SK-N-SH (cell line): ENCODE measurements around the gene SORBS1. TPM values are rescaled to one million over a fixed set of nuclear protein-coding genes. Genes with fewer than 3 reads are reported as not detected.

Experiments used
- CTCF ChIA-PET: fragments of 300-600, 350-600 bp; formaldehyde crosslinking; extraction: SDS; loops from one replicate; lab custom pipeline; 2021; lab: Yijun Ruan, JAX
- POLR2A ChIA-PET: fragments of 350-600 bp; sonication (Branson Sonifier 250); formaldehyde crosslinking; extraction: SDS; loops from one replicate; lab custom pipeline; 2020; ENCODE audit warnings: antibody characterized with exemption, inconsistent platforms; lab: Yijun Ruan, JAX
- DNase-seq: peaks from one replicate; pipeline ENCODE4 v3.0.0; 2012
- H2AFZ ChIP-seq: fragments of 200-600 bp; sonication (generic); 2 replicates; pipeline ENCODE4 v1.8.1; 2016; ENCODE audit warnings: antibody characterized with exemption, mild to moderate bottlenecking, low read depth
- H3F3A ChIP-seq: fragments of 200-600 bp; sonication (generic); replicated peaks from 2 replicates; pipeline ENCODE3; 2016; ENCODE audit warnings: antibody characterized with exemption, mild to moderate bottlenecking; ENCODE audit not compliant: insufficient read depth
- H3K27ac ChIP-seq, 2 experiments: fragments of 200-500 bp in 1 of 2; fragments of 200-600 bp in 1 of 2; sonication (Bioruptor generic) in 1 of 2; sonication (generic), shearing (Covaris generic) in 1 of 2; 2 replicates each; pipeline versions ENCODE4 v1.5.1 to v1.6.1; 2014 to 2016; ENCODE audit warnings: low read depth in 2 of 2, inconsistent platforms in 1 of 2, low read length in 1 of 2, mild to moderate bottlenecking in 1 of 2, mixed read lengths in 1 of 2
- H3K27me3 ChIP-seq: fragments of 200-600 bp; sonication (generic), shearing (Covaris generic); 2 replicates; pipeline ENCODE4 v1.6.1; 2016; ENCODE audit warnings: mixed run types; ENCODE audit not compliant: insufficient read depth
- H3K36me3 ChIP-seq, 2 experiments: fragments of 200-500 bp in 1 of 2; fragments of 200-600 bp in 1 of 2; sonication (Bioruptor generic) in 1 of 2; sonication (generic) in 1 of 2; replicated peaks in 1 of 2; 2 replicates each; pipeline versions ENCODE3 to v1.5.1; 2014 to 2016; ENCODE audit warnings: low read length in 1 of 2, mild to moderate bottlenecking in 1 of 2; ENCODE audit not compliant: insufficient read depth in 2 of 2, control insufficient read depth in 1 of 2
- H3K4me1 ChIP-seq, 2 experiments: fragments of 200-500 bp in 1 of 2; fragments of 200-600 bp in 1 of 2; sonication (Bioruptor generic) in 1 of 2; sonication (generic), shearing (Covaris generic) in 1 of 2; 2 replicates each; pipeline versions ENCODE4 v1.5.1 to v1.6.1; 2014 to 2016; ENCODE audit warnings: low read depth in 1 of 2, low read length in 1 of 2, mixed run types in 1 of 2; ENCODE audit not compliant: insufficient read depth in 2 of 2, control insufficient read depth in 1 of 2
- H3K4me2 ChIP-seq: fragments of 200-600 bp; sonication (generic), shearing (Covaris generic); 2 replicates; pipeline ENCODE4 v1.6.1; 2017; ENCODE audit warnings: mixed run types
- H3K4me3 ChIP-seq, 2 experiments: fragments of 200-500 bp in 1 of 2; fragments of 200-600 bp in 1 of 2; sonication (Bioruptor generic) in 1 of 2; sonication (generic), shearing (Covaris generic) in 1 of 2; 2 replicates each; pipeline versions ENCODE4 v1.5.1 to v1.8.1; 2014 to 2016; ENCODE audit warnings: low read depth in 2 of 2, inconsistent platforms in 1 of 2, low read length in 1 of 2, mild to moderate bottlenecking in 1 of 2, mixed read lengths in 1 of 2, moderate library complexity in 1 of 2
- H3K79me2 ChIP-seq: fragments of 200-600 bp; sonication (generic); 2 replicates; pipeline ENCODE4 v1.8.1; 2017; ENCODE audit warnings: mild to moderate bottlenecking; ENCODE audit not compliant: insufficient read depth
- H3K9ac ChIP-seq: fragments of 200-600 bp; sonication (generic); 2 replicates; pipeline ENCODE4 v1.6.1; 2017; ENCODE audit warnings: mixed run types
- H3K9me2 ChIP-seq: fragments of 200-600 bp; sonication (generic); 2 replicates; pipeline ENCODE4 v1.6.1; 2017; ENCODE audit warnings: mixed run types
- H3K9me3 ChIP-seq: fragments of 200-600 bp; sonication (generic); 2 replicates; pipeline ENCODE4 v1.6.1; 2017; ENCODE audit warnings: mixed run types, mild to moderate bottlenecking, moderate library complexity
- H4K20me1 ChIP-seq: fragments of 200-600 bp; sonication (generic); 2 replicates; pipeline ENCODE4 v1.6.1; 2017; ENCODE audit warnings: mild to moderate bottlenecking, mixed run types; ENCODE audit not compliant: insufficient read depth
- EP300 ChIP-seq, 2 experiments: IDR thresholded peaks; 2 replicates each; pipeline versions ENCODE4 v1.4.0 to v1.6.1; 2012; ENCODE audit warnings: borderline replicate concordance in 1 of 2, low read depth in 1 of 2, low read length in 1 of 2
- FOXJ3 ChIP-seq: sonication (generic); formaldehyde crosslinking; IDR thresholded peaks from 2 replicates; pipeline ENCODE4 v1.5.1; 2020; ENCODE audit warnings: mild to moderate bottlenecking, missing genetic modification reagents
- GABPA ChIP-seq: IDR thresholded peaks from 2 replicates; pipeline ENCODE4 v1.4.0; 2012; ENCODE audit warnings: low read depth, mild to moderate bottlenecking
- MAX ChIP-seq: IDR thresholded peaks from 2 replicates; pipeline ENCODE4 v1.4.0; 2012; ENCODE audit warnings: low read depth
- NRF1 ChIP-seq: IDR thresholded peaks from 2 replicates; pipeline ENCODE4 v1.6.1; 2012; ENCODE audit warnings: low read depth, mild to moderate bottlenecking, low read length
- PBX3 ChIP-seq: IDR thresholded peaks from 2 replicates; pipeline ENCODE4; 2012
- RXRA ChIP-seq: IDR thresholded peaks from 2 replicates; pipeline ENCODE4 v1.4.0; 2012; ENCODE audit warnings: low read depth, mild to moderate bottlenecking, borderline replicate concordance
- TAF1 ChIP-seq: IDR thresholded peaks from 2 replicates; pipeline ENCODE4 v1.6.1; 2012; ENCODE audit warnings: low read depth, mild to moderate bottlenecking, low read length, moderate library complexity, borderline replicate concordance
- USF1 ChIP-seq: IDR thresholded peaks from 2 replicates; pipeline ENCODE4 v1.4.0; 2012; ENCODE audit warnings: low read depth, borderline replicate concordance
- WGBS: methylation state at CpG from one replicate; pipeline ENCODE4 v1.1.6; 2017; ENCODE audit warnings: low lambda C conversion rate; 5-methylcytosine and 5-hydroxymethylcytosine counted together
- polyA plus RNA-seq, 3 experiments: library from polyadenylated mRNA; depleted of rRNA; stranded (reverse); fragments of >200 nt; gene quantifications; 2 replicates each; pipeline ENCODE4 v1.2.3, GENCODE V29; 2012

The SORBS1 gene
- polyA plus RNA-seq, 1 of the 3 experiments (the other 2 are of a cell fraction), result 0.36 TPM

GRCh38 chr10:95392681-95393164, 168.4 kb downstream of the SORBS1 start:
- no peaks in the 10 kb centered on the region for H3F3A ChIP-seq
- H3K4me3 ChIP-seq, result no peak overlapping the region
- no peaks in the 10 kb centered on the region for H3K36me3 ChIP-seq
- no peak for TF ChIP-seq GABPA
- no peak for TF ChIP-seq RXRA
- TF ChIP-seq USF1, result no peak
- TF ChIP-seq EP300 (IDR thresholded peaks at IDR 0.05; ENCODE audit: borderline replicate concordance in 1 of 2, low read depth in 1 of 2, low read length in 1 of 2), result no peak
- no peak for TF ChIP-seq PBX3
- TF ChIP-seq FOXJ3 (CRISPR knock-in tag), result no peak
- no peak for TF ChIP-seq NRF1
- no peak for TF ChIP-seq MAX
- H3K4me2 ChIP-seq, result no peak overlapping the region
- no peaks in the 10 kb centered on the region for H4K20me1 ChIP-seq
- no peaks in the 10 kb centered on the region for H3K9me2 ChIP-seq
- CTCF ChIA-PET, result interaction anchor here (0.6 to 1.9 kb wide), 4 partner anchors 11 to 208 kb away, joined by 3 to 6 read pairs (median 4); no protein-coding TSS in a partner anchor
- H3K79me2 ChIP-seq, result no peaks in the 10 kb centered on the region
- no peaks in the 10 kb centered on the region for H3K27me3 ChIP-seq
- H2AFZ ChIP-seq, result no peak overlapping the region
- POLR2A ChIA-PET, result no interaction called here
- H3K9me3 ChIP-seq, result no peaks in the 10 kb centered on the region
- no peak overlapping the region for H3K9ac ChIP-seq
- no peak for DNase-seq
- 54% methylated on average over 6 of the region's 7 CpGs for WGBS
- H3K4me1 ChIP-seq, result no peaks in the 10 kb centered on the region
- H3K27ac ChIP-seq, result no peak overlapping the region

GRCh38 chr10:95392217-95392584, 169.0 kb downstream of the SORBS1 start:
- Histone ChIP-seq H3K27ac (no peak overlapping the region), H4K20me1 (no peaks in the 10 kb centered on the region), H3K27me3 (no peaks in the 10 kb centered on the region), H3K36me3 (no peaks in the 10 kb centered on the region), H3K79me2 (no peaks in the 10 kb centered on the region), H3K4me2 (no peak overlapping the region), H3K9me3 (no peaks in the 10 kb centered on the region), H3K4me3 (no peak overlapping the region), H3F3A (no peaks in the 10 kb centered on the region), H3K4me1 (no peaks in the 10 kb centered on the region), H3K9ac (no peak overlapping the region), H3K9me2 (no peaks in the 10 kb centered on the region), H2AFZ (no peak overlapping the region)
- 77% methylated on average over 3 of the region's 3 CpGs for WGBS
- no peak for DNase-seq
- CTCF ChIA-PET, result interaction anchor here (1.1 to 1.7 kb wide), 4 partner anchors 14 to 208 kb away, joined by 3 to 5 read pairs (median 4); no protein-coding TSS in a partner anchor
- POLR2A ChIA-PET, result no interaction called here
- no peak for TF ChIP-seq TAF1
